Hindlimb muscle (tissue), 1 donor: Measurements from ENCODE around the gene TMIGD2. TPM values are rescaled to one million over a fixed set of nuclear protein-coding genes. Genes with fewer than 3 reads are reported as not detected.
A peak's percentile ranks its signal among the peaks of the same experiment; 100 is the strongest.
"Not testable (repeated sequence)": the region's sequence is repeated elsewhere in the genome, so short reads cannot be mapped to it uniquely, and the experiment has no call there.

Experiments
- DNase-seq: peaks from one replicate; pipeline ENCODE4 v3.0.0-alpha.2; 2013
- polyA plus RNA-seq: library from polyadenylated mRNA; unstranded; fragments of 120-200 nt; gene quantifications from one replicate; pipeline ENCODE4 v1.2.1, GENCODE V29; 2013; ENCODE audit not compliant: insufficient read length

The TMIGD2 gene, protein sequence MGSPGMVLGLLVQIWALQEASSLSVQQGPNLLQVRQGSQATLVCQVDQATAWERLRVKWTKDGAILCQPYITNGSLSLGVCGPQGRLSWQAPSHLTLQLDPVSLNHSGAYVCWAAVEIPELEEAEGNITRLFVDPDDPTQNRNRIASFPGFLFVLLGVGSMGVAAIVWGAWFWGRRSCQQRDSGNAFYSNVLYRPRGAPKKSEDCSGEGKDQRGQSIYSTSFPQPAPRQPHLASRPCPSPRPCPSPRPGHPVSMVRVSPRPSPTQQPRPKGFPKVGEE
- 0.89 TPM for polyA plus RNA-seq

DNA sequence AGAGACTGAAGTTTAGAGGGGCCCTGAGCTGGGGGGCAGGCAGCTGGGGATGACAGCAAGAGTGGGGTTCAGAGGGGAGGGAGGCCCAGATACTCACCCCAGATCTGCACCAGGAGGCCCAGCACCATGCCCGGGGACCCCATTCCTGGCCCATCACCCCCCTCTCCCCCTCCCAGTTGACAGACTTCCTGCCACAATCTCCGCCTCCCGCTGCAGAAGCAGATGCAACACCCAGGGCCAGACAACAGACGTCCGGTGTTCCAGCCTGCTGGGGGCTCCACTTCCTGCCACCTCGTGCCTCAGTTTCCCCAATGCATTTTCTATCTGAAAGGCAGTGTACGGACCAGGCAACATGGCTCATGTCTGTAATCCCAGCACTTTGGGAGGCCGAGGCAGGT, at the start of gene TMIGD2:
Gene TMIGD2 (minus strand): TSS at position 147 of the 398 bp plus-strand sequence. CDS start 4 bp downstream, at position 143.
- no peak for DNase-seq

DNA sequence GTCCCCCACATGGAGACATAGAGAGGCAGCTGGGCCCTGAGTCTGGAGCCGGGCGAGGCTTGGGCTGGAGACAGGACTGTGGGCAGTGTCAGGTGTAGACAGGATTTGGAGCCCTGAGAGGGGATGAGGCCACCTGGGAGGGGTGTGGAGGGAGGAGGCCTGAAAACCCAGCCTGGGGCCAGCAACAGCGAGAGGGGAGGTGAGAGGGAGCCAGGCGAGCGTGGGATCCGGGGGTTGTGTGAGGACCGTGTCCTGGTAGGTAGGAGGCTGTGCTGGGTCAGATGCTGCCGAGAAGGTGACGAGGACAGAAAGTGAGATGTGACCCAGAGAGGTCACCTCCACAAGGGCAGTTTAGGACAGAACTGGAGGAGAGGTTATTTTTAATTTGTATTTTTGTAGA, 48.5 kb upstream of the TMIGD2 start:
- no peak for DNase-seq

DNA sequence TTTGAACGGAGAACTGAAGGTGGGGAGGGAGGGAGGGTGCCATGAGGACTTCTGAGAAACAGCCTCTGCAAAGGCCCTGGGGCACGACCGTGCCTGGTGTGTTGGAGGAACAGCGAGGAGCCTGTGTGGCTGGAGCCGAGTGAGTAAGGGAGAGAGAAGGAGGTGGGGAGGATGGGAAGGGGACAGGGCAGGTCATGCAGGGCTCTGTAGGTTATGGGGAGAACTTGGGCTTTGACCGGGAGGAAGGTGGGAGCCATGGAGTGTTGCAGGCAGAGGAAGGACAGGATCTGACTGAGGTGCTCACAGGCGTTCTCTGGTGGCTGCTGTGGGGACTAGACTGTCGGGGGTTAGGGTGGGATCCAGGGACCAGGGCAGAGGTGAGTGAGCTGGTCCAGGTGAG, 47.9 kb upstream of the TMIGD2 start:
- no peak for DNase-seq

DNA sequence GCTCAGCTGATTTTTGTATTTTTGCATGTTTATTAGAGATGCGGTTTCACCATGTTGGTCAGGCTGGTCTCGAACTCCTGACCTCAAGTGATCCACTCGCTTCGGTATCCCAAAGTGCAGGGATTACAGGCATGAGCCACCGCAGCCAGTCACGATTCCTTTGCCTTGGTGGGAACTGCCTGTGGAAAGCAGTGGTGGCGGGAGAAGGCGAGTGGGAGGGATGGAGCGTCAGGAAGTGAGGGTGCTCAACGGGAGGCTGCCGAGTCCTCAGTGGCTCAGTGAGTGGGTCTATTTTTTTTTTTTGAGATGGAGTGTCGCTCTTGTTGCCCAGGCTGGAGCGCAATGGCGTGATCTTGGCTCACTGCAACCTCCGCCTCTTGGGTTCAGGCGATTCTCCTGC, 47.0 kb upstream of the TMIGD2 start:
- not testable (repeated sequence) for DNase-seq

DNA sequence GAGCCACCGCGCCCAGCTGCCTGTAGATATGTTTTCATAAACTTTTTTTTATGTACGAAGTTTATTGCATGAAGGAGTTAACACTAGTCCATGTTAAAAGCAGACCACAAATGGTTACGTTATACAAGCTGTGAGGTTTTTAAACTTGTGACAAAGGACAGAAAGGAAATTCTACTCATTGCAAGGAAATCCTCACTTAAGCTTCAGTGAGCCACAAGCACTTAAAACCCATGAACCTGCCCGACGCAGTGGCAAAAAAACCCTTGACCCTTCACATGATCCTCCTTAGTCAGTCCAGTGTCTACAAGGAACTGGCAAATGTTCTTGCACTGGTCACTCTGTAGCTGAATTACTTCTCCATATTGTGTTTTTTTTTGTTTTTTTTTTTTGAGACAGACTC, 45.3 kb upstream of the TMIGD2 start:
- no peak for DNase-seq

DNA sequence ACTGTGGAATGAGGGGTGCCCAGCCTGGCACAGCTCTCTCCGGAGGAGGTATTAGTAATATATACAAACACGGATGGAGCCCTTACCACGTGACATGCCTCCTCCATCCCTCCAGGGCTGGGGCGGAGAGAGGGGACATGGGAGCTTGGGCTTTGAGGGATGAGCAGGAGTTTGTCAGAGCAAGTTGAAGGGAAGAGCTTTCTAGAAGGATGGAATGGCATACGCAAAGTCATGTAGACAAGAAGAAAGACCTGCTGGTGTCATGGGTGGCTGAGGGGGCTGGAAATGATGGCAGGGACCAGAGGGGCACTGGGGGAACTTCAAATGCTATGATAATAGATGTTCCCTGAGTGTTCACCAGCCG, 43.8 kb upstream of the TMIGD2 start:
- DNase-seq: no peak

DNA sequence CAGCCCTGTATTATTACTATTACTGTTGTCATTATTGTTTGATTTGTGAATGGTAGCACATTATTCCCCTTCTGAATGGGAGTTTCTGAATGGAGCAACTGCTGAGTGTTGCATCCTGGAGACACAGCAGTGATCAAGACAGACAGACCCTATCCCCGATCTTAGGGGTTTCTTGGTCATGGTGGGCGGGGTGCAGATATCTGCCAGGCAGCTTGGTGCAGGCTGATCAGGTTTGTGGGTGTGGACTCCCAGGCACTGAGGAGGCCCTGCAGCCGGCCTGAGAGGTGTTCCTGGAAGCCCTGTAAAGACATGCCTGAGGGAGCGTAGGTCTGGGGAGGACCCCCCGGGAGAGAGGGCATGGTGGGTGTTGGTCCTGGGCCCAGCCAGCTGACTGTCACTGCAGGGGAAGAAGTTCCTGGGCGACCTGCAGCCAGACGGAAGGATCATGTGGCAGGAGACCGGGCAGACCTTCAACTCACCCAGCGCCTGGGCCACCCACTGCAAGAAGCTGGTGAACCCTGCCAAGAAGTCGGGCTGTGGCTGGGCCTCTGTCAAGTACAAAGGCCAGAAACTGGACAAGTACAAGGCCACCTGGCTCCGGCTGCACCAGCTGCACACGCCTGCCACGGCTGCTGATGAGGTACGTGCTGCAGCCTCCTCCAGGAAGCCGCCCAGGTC, 43.3 kb upstream of the TMIGD2 start:
- DNase-seq: no peak

DNA sequence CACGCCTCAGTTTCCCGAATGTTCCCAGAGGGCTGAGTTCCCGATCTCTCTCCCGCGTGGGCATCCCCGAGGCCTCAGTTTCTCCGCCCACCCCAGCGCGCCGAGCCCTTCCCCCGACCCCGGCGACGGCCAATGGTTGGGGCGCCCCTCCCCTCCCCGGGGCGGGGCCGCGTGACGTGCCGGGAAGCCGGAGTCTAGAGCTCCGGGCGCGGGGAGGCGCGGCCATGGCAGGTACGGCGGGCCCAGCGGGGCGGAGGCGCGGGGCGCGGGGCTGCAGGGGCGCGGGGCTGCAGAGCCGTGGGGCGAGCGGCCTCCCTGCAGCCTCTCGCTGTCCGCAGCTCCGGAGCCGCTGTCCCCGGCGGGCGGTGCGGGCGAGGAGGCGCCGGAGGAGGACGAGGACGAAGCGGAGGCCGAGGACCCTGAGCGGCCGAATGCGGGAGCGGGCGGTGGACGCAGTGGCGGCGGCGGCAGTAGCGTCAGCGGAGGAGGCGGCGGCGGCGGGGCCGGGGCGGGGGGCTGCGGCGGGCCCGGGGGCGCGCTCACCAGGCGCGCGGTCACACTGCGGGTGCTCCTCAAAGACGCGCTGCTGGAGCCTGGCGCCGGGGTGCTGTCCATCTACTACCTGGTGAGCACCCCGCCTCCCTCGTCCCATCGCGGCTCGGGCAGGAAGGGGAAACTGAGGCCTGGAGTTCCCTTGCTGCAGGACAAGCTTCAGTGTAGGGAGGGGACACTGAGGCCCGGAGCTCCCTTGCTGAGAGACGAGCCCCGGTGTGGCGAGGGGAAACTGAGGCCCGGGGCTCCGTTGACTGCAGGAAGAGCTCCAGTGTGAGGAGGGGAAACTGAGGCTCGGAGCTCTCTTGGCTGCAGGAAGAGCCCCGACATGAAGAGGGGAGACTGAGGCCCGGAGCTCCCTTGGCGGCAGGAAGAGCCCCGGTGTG, 41.5 kb upstream of the TMIGD2 start, which contains the start of gene MPND:
Gene MPND (plus strand): TSS at position 193 of the 938 bp plus-strand sequence. CDS start 32 bp downstream, at position 225.
- peak; percentile 95 for DNase-seq

DNA sequence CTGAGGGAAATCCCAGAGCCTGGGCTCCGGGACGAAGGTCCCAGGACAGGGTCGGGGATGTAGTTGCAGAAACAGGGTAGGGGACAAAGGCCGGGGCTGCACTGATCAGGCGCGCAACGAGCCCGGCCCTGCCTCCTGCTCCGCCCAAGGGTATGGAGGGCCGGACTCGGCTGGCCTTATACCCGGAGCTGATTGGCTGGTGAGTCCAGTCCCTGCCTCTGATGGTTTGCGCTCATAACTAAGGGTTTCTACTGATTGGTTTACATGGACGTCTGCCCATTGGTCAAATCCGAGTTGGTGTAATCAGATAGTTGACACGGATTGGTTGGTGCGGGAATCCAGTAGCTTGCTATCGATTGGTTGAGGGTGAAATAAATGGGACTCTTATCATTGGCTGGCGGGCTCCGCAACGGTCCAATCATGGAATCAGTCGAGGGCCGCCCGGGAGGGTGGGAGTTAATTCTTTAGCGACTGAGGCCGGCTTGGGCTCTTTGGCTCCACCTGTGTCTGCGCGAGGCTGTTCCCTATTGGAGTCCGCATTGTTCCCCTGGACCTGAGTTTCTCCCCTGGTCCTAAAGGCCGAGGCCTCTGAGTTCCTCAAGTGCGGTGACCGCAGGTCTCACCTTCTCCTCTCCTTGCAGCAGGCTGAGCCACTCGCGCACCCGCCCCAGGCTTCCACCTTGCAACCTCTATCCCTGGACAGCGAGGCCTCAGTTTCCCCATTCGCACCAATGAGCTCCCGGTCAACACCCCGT, 40.6 kb upstream of the TMIGD2 start:
- DNase-seq: peak; percentile 99

DNA sequence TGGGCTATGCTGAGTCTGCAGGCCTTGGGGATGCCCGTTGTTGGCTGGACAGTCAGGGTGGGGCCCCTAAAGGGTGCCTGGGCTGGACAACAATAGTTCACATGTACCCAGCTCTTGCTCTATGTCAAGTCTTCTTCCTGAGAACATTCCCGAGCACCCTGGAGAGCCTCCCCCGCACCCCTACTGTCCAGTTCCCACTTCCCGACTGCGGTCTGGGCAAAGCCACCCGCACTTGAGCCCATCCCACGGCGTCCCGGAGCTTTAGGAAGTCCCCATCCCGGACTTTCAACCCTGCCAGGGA, 40.1 kb upstream of the TMIGD2 start:
- DNase-seq: no peak

DNA sequence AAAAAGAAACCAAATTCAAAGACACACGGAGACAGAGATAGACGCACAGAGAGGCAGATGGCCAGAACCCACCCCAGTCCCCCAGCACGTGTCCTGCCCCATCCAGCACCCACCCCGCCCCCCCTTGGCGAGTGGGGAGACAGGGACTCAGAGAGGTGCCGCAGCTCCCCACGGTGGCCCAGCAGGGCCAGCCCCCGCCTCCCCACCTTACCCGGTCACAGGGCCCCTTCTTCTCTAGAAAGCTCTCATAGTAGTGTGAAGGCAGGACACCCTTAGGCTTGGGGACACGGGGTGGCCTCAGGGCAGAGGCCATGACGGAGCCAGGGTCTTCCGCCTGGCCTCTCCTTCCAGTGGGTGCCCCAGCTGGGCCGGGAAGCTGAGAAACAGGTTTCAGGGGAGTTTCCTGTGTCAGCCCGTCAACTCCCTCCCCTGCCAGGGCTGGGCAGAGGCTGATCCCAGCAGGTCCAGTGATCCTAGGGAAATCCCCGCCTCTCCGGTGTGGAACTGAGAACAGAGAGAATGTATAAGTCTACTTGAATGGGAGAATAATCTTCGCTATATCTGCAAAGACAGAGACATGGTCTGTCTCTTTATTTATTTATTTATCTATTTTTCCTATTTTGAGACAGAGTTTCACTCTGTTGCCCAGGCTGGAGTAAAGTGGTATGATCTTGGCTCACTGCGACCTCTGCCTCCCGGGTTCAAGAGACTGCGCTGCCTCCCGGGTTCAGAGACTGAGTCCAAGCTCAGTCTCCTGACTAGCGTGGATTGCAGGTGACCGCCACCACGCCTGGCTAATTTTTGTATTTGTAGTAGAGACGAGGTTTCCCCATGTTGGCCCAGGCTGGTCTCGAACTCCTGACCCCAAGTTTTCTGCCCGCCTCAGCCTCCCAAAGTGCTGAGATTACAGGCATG, 36.5 kb upstream of the TMIGD2 start, which contains the start of gene STAP2:
Gene STAP2 (minus strand): TSS at position 387 of the 915 bp plus-strand sequence. CDS start 74 bp downstream, at position 313.
- no peak for DNase-seq

DNA sequence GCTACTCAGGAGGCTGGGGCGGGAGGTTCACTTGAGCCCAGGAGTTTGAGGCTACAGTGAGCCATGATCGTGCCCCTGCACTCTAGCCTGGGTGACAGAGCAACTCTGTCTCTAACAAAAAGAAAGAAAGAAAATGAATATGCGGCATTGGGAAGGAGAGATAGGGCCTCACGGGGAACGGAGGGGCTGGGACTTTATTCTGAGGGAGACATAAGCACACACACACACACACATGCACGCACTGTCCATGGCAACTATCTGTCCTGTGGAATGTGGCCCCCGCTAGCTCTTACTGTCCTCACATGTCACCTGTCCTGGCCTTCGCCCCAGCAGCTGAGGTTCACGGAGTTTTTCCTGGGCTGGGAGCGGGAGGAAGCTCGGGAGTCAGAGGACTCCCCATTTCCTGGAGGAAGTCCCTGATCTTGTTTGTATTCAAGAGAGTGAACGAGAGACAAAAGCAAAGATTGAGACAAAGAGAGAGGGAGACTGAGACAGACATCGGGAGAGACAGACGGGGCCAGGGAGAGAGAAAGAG, 35.8 kb upstream of the TMIGD2 start:
- DNase-seq: peak; percentile 25

DNA sequence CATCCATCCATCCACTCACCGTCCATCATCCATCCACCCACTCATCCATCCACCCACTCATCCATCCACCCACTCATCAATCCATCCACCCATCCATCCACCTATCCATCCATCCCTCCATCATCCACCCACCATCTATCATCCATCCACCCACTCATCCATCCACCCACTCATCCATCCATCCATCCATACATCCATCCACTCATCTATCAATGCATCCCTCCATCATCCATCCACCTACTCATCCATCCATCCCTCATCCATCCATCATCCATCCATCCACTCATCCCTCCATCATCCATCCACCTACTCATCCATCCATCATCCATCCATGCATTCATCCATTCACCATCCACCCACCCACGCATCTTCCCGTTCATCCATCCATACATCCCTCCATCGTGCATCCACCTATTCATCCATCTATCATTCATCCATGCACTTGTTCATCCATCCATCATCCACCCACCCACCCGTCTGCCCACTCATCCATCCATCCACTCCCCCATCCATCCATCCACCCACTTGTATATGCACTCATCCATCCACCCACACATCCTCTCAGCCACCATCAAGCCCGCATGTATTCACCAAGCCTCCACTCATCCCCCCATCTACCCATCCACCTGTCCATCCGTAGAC, 32.9 kb upstream of the TMIGD2 start:
- no peak for DNase-seq

DNA sequence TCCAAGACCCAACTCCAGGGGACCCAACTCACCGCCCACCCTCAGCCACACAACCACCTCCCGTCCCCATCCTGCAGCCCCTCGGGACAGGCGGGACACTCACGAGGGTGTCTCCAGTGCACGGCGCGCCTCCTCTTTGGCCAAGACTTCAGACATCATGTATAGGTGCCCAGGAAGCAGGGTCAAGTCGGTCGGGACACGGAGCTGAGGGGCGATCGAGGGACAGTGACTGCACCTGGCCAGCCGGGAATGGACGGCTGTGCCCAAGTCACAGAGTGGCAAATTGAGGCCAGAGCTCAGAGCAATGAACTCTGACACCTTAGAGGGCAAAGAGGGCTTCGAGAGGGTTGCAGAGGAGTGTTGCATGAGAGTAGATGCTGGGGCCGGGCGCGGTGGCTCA, 27.7 kb upstream of the TMIGD2 start:
- DNase-seq: no peak

DNA sequence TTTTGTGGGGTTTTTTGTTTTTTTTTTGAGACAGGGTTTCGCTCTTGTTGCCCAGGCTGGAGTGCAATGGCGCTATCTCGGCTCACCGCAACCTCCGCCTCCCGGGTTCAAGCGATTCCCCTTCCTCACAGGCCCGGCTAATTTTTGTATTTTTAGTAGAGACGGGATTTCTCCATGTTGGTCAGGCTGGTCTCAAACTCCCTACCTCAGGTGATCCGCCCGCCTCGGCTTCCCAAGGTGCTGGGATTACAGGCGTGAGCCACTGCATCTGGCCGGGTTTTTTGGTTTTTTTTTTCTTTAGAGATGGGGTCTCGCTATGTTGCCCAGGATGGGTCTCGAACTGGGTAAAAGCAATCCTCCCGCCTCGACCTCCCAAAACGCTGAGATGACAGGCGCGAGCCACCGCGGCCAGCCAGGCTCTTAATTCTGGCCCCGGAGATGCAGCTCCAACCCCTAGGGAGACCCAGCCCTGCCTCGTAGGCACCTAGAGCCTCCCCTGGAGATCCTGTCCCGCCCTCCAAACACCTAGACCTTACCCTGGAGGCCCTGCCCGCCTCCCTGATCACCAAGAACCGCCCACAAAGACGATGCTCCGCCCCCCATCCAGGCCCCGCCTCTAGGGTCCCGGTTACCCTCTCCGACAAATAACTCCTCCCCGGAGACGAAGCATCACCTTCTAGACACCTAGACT, 26.9 kb upstream of the TMIGD2 start:
- not testable (repeated sequence) for DNase-seq

DNA sequence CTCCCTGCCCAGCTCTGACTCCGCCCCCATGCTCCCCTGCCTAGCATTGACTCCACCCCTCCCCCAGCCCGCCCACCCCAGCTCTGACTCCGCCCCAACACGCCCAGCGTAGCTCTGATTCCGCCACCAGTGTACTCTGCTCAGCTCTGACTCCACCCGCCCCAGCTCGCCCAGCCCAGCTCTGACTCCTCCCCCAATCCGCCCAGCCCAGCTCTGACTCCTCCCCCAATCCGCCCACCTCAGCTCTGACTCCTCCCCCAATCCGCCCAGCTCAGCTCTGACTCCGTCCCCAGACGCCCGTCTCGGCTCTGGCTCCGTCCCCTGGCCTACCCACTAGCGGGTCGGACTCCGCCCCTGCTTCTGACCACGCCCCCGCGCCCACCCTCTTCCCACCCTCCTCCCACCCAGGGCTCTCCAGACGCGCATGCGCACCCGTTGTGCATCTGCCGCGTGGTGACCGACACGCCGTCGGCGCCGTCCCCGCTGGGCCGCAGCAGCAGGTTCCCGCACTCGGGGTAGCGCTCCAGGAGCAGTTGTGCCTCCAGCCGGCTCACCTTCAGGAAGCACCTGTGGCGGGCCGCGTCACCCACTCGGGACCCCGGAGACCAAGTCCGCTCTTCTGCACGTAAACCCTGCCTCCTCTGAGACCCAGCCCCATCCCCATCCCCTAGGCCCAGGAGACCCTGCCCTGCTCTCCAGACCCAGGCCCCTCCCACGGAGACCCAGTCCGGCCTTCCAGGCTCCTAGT, 26.2 kb upstream of the TMIGD2 start:
- DNase-seq: peak; percentile 90

DNA sequence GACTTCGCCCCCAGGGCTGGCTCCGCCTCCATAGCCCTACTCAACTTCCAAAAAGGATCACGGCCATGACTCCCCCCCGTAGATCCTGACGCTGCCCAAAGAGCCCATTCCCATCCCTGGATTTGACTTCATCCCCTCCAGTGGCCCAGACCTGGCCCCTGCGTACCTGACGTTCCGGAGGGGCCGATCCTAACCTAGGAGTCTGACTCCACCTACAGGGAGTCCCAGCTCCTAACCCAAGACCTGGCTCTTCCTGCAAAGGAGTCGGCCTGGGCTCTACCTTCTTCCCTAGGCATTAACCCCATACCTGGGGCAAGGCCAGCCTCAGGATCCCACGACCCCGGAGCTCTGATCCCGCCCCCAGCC, 25.7 kb upstream of the TMIGD2 start:
- DNase-seq: no peak

DNA sequence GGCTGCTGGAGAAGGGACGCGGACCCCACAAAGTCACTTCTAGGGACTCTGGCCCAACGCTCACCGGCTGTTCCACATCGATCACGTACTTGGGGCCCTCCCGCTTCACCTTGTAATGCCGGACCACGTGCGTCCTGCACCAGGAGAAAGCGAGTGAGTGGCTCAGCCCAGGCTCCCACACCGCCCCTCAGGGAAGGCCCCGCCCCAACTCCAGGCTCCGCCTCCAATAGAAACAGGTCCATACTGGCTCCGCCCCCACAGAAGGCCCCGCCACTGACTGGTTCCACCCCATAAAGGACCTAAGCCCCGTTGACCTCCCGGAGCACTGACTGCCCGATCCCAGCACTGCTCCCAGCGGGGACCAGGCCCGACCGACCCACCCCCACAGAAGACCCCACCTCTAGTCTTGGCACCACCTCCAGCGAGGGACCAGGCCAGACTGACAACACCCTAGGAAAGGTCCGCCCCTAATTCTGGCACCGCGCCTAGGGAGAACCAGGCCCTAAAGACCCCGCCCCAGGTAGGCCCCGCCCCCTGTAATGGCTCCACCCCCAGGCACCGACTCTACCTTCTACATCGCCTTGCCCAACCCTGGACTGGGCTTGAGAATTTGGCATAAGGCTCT, 25.2 kb upstream of the TMIGD2 start:
- peak; percentile 31 for DNase-seq

DNA sequence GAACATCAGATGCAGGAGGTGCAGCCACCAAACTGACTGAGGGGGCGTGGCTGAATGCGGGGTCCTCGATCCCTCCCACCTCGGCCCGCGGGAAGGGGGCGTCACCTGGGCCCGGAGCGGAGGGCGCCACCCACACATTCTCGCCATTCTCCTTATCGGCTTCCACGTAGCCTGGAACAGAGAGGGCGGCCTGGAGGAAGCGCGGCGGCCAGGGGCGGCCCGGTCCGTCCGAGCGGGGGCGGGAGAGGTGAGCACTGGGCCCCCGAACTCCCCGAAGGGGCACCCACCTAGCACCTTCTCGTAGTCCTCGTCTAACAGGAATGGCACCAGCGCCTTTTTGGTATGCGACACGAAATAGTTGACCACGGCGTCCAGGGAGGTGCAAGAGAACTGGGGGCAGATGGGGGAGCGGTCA, 24.7 kb upstream of the TMIGD2 start:
- no peak for DNase-seq
